ENCODE data around the gene CLDN9. TPM values are rescaled to one million over a fixed set of nuclear protein-coding genes. Genes with fewer than 3 reads are reported as not detected.
A peak's percentile ranks its signal among the peaks of the same experiment; 100 is the strongest.

The CLDN9 gene
- total RNA-seq, 1 donor from 2014 or later, result 0.99 TPM

GRCh38 chr16:3042376-3042775, 29.7 kb downstream of the CLDN9 start:
- DNase-seq (ENCODE audit: extremely low spot score, unreplicated experiment), result no peak
- H3K4me3 Mint-ChIP-seq, result no peak overlapping the region
- H3K9me3 Mint-ChIP-seq, result no peaks in the 10 kb centered on the region
- peaks cover 4% of the 10 kb centered on the region for H3K4me1 Mint-ChIP-seq (ENCODE audit: unreplicated experiment)
- H3K36me3 Mint-ChIP-seq, result no peaks in the 10 kb centered on the region
- peaks cover 82% of the 10 kb centered on the region for H3K27me3 Mint-ChIP-seq
- TF ChIP-seq CTCF (conservative IDR thresholded peaks at IDR 0.05), result no peak
- H3K27ac Mint-ChIP-seq, result no peak overlapping the region

- Mint-ChIP-seq H3K27me3 (peaks cover 81% of the 10 kb centered on the region), H3K9me3 (no peaks in the 10 kb centered on the region), H3K4me1 (ENCODE audit: unreplicated experiment) (peaks cover 4% of the 10 kb centered on the region), H3K27ac (no peak overlapping the region), H3K36me3 (no peaks in the 10 kb centered on the region), H3K4me3 (peak overlapping the region; percentile 82)
- TF ChIP-seq CTCF (conservative IDR thresholded peaks at IDR 0.05), result no peak
- no peak for DNase-seq (ENCODE audit: extremely low spot score, unreplicated experiment)
Observed at GRCh38 chr16:3044708-3045107, 32.0 kb downstream of the CLDN9 start.

GRCh38 chr16:3045758-3046640, 33.3 kb downstream of the CLDN9 start, which contains the start of gene MMP25:
TSS of gene MMP25 (plus strand) at chr16:3046561. CDS start at chr16:3046918, 357 bp downstream.
- Mint-ChIP-seq H3K4me3 (peak within 1 kb of the TSS; percentile 82), H3K36me3 (no peaks in the 10 kb centered on the region), H3K27ac (peak within 1 kb of the TSS; percentile 69), H3K27me3 (peaks cover 80% of the 10 kb centered on the region), H3K9me3 (no peaks in the 10 kb centered on the region), H3K4me1 (ENCODE audit: unreplicated experiment) (peaks cover 4% of the 10 kb centered on the region)
- DNase-seq (ENCODE audit: extremely low spot score, unreplicated experiment), result peak; percentile 73
- TF ChIP-seq CTCF (conservative IDR thresholded peaks at IDR 0.05), result no peak

GRCh38 chr16:3046641-3047386, 34.1 kb downstream of the CLDN9 start:
- H3K27ac Mint-ChIP-seq, result no peak overlapping the region
- peaks cover 79% of the 10 kb centered on the region for H3K27me3 Mint-ChIP-seq
- H3K4me1 Mint-ChIP-seq (ENCODE audit: unreplicated experiment), result peaks cover 4% of the 10 kb centered on the region
- H3K36me3 Mint-ChIP-seq, result no peaks in the 10 kb centered on the region
- H3K4me3 Mint-ChIP-seq, result peak overlapping the region; percentile 65
- no peaks in the 10 kb centered on the region for H3K9me3 Mint-ChIP-seq
- no peak for TF ChIP-seq CTCF (conservative IDR thresholded peaks at IDR 0.05)
- peak; percentile 69 for DNase-seq (ENCODE audit: extremely low spot score, unreplicated experiment)

GRCh38 chr16:3047387-3047720, 34.6 kb downstream of the CLDN9 start:
- Mint-ChIP-seq H3K27me3 (peaks cover 80% of the 10 kb centered on the region), H3K4me1 (ENCODE audit: unreplicated experiment) (peaks cover 4% of the 10 kb centered on the region), H3K36me3 (peaks cover 4% of the 10 kb centered on the region), H3K9me3 (no peaks in the 10 kb centered on the region), H3K4me3 (peak overlapping the region; percentile 68), H3K27ac (no peak overlapping the region)
- no peak for DNase-seq (ENCODE audit: extremely low spot score, unreplicated experiment)
- TF ChIP-seq CTCF (conservative IDR thresholded peaks at IDR 0.05), result no peak

All from type B pancreatic cell (in vitro differentiated cells).